GM18498 (cell line): Measurements from ENCODE around the gene RAPH1.

Experiments used
- ATAC-seq: cut with Tn5 transposase; IDR thresholded peaks from one replicate; pipeline ENCODE4 v1.9.1; 2021; ENCODE audit warnings: mild to moderate bottlenecking, moderate library complexity; ENCODE audit not compliant: unreplicated experiment

The RAPH1 gene

DNA sequence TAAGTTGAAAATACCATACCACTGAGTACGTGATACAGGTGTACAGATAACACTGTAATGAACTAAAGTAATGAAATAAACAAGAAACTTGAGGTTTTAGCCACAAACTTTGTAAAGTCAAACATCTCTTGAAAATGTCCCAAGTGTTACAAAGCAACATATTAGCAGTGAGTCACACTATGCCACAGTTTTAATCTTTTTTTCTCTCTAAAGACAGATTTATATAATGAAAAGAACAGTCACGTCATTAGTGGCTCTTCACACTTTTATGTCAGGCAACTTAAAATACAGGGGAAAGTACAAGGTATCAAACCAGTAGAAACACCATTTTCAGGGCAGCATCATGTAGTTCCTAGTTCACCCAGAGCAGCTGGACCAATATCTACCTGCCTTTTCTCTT is 42.1 kb downstream of the RAPH1 start:
- ATAC-seq, result no peak

DNA sequence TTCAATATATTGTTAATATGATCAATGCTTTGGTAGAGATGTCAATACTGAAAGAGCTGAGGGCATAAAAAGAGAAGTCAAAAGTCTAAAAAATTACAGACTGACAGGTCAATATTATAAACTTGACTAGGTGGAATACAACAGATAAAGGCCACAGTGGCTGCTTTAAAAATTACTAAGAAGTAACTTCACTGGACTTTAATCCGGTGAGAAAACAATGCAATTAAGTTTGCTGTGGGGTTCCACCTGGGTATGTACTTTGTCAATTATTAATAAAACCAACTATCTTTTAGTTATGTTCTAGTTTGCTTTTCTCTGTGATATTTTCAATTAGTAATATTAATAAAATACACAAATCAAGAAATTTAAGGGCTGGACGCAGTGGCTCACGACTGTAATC is 44.7 kb downstream of the RAPH1 start:
- ATAC-seq, result no peak

DNA sequence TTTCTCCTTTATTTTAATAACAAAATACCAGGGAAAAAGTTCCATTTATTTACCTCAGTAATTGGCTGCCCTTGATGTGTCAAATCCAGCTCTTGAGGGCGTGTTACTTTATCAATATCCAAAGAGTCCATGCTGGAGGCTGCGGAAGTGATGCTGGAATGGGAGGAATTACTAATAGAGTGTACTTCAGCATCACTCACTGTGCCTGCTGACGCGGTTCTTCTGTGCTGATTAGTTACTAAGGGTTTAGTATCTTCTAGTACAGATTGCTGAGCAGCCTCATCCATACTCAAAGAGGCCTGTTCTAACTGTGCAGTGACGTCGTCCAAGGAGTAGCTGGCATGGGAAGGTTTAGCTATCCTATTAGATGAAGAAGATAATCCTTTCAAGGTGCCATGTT is 45.6 kb downstream of the RAPH1 start:
- no peak for ATAC-seq

DNA sequence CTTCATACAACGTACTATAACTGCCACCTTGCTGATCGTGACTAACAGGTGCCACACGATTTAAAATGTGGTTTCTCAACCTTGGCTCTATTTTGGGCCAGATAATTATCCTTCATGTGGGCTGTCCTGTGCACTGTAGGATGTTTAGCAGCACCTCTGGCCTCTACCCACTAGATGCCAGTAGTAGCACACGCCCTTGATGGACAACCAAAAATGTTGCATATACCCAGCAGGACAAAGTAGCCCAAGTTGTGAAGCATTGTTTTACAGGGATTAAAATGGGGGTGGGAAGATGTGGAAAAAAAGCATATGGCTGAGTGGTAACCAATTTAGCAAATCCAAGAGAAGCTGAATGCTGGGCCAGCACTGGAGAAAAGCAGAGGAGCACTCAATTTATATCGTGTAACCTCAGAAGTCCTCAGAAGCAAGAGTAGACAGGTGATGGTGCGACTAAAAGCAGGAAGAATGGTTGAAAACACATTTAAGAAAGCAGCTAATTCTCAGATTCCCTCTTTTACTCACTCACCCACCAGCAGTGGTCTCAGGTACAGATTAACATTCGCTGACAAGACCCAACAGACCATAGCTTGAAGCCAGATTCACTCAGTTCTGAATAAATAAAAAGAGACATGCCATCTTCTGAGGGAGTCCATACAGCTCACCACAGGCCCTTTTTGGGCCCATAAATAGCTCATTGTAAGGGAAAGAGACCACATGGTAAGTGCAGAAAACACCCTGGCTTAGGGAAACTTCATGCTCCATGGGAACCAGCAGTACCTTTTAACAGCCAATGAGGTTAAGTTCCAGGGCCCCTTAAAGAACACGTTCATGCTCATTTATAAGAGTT is 50.6 kb downstream of the RAPH1 start:
- peak; percentile 78 for ATAC-seq

DNA sequence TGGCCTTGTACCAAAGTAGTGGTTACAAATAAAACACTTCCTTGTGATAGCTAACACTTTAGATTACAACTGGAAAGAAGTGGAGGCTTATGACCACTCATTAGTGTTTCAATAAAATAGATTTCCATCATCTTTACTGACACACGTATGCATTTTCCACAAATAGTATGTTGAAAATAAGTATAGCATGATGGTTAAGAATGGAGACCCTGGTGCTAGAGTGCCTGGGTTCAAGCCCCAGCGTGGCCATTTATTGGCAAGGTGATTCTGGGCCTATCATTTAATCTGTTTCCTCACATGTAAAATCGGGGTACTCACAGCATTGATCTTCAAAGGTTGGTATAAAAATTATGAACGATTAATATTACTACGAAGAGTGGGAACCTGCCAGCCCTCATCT is 54.5 kb downstream of the RAPH1 start:
- no peak for ATAC-seq

DNA sequence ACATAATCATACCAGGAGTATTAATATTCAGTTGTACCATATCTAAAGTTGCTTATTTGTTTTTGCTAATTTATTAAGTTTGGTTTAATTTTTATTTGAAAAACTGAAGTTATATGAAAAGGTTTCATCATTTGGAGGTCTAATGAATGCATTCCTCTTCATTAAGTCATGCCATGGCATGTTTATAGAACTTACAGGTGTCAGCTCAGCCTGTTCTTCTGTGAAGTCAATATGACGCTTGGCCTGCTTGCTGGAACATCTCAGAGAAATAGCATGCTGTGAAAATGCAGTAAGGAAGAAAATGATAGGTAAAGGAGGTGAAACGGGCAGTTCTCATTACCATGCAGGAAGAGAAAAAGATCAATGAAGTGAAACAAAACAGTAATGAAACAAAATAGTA is 58.2 kb downstream of the RAPH1 start:
- no peak for ATAC-seq

DNA sequence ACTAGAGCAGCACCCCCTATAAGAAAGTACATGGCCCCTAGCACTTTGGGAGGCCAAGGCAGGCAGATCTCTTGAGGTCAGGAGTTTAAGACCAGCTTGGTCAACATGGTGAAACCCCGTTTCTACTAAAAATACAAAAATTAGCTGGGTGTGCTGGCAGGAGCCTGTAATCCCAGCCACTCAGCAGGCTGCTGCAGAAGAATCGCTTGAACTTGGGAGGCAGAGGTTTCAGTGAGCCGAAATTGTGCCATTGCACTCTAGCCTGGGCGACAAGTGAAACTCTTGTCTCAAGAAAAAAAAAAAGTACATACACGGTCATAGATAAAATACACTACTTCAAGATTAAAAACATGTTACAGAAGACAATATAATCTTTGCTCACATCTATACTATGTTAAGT is 63.8 kb downstream of the RAPH1 start:
- no peak for ATAC-seq

DNA sequence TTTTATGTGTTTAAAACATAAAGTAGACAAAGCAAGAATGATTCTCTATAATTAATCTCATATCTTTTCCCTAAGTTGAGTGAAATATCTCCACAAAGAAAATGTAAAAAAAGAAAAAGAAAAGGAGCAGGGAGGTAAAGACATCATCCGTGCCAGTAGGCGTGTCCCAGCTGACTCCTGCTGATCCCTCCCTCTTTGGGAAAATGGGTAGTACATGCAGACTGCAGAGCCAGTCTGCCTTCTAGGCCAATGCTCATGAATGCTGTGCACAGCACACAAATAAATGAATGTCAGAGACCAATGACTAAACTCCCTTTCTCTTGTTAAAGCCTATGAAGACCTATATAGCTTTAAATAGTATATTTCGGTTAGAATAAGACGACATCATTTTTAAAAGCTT is 64.7 kb downstream of the RAPH1 start:
- ATAC-seq, result no peak

DNA sequence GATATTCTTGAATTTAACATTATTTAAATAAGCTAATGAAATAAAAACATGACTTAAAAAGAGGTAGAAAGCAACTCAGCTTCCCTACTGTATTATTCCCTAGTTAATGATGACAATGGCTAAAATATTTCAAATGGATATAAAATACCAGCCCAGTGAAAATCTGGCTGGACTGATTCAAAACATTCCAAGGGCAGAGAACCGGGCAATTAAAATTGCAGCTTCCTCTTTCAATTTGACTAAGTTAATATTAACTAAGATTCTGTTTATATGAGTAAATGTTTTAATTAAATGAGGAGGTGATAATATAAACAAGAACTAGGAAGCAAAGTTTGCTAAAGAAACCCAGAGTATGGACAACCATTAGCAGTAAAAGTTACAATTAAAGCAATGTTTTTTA is 65.6 kb downstream of the RAPH1 start:
- ATAC-seq, result no peak

DNA sequence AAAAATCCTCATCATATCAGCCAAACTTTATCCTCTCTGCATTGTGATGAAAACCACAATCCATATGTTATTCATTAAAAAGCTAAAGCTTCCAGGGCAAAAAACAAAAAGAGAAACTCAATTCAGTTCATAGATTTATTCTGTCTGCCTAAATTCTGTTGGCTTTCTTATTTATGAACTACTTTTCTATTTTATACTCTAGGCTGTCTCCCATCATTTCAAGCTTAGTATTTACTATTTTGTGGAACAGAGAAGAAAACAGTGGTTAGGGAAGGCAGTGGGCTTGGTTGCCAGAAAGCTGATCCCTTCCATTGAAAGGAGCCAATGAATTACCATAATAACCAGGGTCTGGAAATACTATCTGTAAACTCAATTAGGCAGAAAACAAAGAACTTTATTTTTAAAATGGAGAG is 71.8 kb downstream of the RAPH1 start:
- no peak for ATAC-seq

DNA sequence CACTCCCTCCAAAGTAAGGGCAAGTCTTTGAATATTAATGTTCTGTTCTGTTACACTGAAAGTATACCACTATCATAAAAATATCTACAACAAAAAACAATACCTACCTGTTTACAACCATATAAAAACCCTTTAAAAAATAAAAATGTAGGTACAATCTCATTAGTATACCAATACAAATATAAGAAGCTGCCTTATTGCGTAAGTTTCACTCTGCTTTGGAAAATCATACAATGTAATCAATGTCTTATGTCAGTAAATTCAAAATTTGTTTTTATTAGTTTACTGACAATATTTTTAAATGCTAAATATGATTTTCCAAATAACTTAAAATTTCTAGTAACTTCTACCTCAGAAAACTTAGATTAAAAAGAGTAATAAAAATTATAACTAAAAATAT is 72.8 kb downstream of the RAPH1 start:
- no peak for ATAC-seq

DNA sequence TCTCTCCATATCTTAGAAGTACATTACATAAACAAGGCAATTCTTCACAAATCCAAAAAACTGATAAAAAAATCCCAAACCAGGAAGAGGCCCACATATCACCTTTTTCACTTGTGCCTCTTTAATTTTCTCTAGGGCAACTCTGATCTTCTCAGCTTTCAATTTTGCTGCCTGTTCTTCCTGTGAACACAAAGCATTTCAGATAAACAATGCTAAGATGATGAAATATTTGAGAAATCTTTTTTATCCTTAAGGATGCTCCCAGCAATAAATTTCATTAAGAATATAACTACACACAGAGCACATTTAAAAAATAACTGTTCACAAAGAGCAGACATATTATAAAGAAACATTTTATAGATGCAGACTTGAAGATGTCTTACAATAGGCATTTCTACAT is 73.4 kb downstream of the RAPH1 start:
- ATAC-seq, result no peak

DNA sequence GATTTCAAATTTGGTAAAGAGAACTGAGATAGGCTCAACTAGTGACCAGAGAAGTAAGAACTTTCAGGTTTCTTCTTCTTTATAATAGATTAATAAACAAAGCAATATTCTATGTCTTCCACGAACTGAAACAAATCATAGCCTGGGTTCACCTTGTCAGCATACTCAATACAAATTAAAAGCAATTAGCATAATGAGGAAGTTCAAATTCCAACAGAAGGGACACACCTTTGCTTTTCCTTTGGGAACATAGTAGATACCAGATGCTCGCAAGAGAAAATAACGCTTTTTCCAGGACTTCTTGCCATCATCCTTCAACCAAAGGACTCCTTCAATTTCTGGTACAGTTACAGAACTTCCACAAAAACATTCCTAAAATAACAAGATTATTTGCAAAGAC is 79.9 kb downstream of the RAPH1 start:
- no peak for ATAC-seq

DNA sequence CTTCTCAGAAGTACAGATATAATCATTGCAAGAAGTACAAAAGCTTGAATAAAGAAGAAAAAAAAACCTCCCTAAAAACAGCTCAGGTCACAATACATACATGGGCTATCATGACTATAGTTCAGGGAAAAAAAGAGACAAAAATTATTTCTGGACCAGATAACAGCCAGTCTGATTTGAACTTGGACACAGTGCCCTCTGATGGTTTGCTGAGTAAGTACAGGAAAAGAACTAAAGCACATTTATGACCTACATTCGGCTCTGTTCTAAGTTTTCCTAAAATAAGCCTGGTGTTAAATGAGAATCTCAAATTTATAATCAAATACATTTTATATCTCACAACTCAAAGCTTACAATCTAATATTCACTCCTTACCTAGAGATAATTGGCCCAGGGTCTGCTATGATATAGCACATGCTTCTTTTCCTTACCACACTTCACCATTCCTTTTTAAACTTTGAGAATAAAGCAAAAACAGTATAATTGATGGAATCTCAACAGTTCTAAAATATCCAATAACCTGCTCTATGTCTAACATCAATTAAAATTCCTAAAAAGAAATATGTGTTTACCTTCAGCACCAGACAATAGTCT is 81.1 kb downstream of the RAPH1 start:
- ATAC-seq, result no peak

DNA sequence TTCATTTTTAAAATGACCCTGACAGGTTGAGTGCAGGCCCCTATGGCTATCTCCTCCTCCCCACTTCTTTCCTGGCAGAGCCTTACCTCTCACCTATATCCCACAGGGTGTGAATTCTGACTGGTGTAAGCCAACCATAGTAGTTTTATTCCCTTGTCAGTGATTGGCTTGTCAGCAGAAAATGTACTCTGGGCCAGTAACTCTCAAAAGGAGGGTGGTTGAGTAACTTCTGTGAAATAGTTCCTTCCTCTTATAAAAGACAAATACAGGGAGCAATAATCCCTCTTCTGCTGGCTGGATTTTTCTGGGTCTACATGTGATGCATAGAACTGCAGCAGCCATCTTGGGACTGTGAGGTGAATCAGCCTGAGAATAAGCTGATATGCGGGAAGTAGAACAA is 83.4 kb downstream of the RAPH1 start:
- no peak for ATAC-seq

DNA sequence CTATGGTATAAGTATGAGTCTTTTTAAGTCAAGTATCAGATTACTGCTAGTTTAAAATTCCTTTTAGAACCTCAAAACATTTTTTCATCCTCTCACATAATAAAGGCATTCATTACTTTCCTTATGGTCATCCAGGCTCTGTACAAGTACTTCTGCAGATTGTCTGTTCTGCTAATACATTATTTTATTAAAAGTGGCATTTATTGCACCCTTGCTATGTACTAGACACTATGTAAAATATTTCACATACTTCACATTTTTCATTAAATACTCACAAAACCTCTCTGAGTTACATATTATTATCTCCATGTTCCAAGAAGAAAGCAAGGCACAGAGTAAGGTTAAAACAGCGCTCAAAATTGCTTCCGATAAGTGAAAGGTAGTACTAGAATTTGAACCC is 84.1 kb downstream of the RAPH1 start:
- ATAC-seq, result no peak

DNA sequence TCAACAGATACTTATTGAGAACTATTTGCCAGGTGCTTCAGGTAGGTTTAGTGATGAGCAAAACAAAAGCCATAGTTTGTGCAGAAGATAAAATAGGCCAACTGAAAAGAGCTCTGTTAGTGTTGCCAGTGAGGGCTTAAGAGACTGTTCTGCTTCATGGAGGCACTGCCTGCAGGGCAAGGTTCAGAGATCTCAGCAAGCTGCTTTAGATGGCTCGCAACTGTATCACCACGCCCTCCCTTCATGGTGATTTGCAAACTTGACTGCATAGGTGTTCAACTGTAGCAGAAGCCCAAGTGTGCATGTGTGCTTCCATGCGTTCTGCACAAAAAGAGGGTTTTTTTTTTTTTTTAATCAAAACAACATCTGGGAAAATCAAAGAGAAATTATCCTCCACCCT is 84.5 kb downstream of the RAPH1 start:
- no peak for ATAC-seq

DNA sequence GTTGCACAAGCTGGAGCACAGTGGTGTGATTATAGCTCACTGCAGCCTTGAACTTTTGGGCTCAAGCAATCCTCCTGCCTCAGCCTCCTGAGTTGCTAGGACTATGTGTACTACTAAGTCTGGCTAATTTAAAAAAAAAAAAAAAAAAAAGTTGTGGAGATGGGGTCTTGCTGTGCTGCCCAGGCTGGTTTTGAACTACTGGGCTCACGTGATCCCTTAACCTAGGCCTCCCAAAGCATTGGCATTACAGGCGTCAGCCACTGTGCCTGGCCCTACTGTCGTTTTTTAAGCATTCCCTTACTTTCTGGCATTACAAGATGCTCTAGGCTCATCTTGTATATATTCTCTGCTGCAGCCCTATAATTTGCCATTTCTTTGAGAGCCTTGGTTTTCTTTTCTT is 88.3 kb downstream of the RAPH1 start:
- no peak for ATAC-seq

DNA sequence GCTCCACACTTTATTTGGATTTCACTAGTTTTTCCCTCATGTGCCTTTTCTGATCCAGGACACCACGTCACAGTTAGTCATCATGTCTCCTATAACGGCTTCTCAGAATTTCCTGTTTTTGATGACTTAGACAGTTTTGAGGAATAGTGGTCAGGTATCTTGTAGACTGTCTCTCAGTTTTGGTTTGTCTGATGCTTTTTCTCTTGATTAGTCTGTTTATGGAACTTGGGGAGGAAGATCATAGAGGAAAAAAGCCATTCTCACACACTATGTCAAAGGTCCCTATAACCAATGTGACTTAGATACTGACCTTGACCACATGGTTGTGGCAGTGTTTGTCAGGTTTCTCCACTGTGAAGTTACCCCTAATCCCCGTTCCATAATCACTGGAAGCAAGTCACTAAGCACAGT is 89.0 kb downstream of the RAPH1 start:
- ATAC-seq, result no peak

DNA sequence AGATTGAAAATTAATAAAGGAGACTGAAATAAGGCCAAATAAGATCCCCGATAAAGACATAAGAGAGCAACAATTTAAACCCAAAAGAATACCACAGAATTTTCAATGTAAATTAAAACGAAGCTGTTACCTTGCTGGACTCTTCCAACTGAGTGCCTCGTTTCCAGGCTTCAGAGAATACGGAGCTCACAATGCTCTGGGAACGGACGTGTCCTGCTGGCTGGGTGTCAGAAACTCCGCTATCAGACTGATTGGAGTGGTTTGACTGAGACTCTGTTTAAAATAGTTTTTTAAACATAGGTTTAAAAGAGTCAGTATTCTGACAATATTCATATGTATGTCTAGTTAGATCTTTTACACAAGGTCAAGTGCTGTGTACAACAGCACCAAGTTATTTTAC is 90.4 kb downstream of the RAPH1 start:
- no peak for ATAC-seq

DNA sequence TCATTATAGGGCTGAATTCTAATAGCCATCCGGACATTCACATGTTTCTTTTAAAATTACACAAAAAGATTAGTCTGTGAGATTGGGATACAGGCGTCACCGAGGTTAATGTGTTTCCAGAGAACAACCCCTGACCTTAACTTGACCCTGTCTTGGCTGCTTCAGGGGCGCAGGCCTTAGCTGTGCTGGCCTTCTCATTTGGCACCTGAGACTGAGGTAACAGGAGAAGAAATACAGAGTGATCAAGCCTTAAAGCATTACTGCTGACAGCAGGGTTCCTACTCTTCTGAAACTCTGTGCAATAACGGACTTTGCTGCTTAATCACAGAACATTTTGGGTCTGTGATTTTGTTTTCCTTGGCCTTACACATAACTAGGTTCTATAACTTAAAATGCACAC is 92.6 kb downstream of the RAPH1 start:
- no peak for ATAC-seq

DNA sequence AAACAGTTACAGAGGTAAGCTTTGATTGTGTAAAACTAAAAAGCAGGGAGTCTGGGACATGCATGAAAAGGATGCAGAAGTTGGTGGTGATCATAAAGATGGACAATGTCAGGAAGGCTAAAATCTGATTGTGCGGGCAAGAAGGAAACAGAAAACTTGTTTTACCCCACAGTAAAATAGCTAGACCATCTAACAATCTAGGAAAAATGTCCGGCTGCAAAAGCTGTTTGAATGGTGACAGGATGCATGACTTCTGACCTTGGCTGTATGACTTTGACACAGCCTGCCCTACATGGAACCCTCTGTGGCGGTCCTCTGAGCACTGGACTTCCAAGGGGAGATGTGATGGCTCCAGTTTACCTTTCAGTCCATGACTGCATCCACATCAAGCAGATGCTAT is 93.6 kb downstream of the RAPH1 start:
- no peak for ATAC-seq

DNA sequence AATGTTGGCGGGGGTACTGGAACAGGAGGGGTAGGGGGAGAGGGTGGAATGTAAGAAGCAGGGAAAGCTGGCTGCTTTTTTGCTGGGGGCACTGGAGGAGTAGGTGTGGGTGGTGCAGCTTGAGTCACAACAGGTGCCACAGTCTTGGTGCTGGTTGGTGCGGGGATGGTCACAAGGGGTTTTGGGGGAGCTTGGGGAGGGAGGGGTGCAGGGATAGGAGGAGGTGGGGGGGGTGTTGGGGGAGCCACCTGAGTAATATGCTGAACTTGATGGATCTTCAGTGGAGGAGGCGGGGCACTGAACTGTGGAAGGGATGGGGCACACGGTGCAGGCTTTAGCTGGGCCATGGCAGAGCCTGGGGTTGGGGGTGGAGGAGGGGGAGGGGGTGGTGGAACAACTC is 94.4 kb downstream of the RAPH1 start:
- ATAC-seq, result no peak
